Epithelial cell of esophagus (primary cell): ENCODE data around the gene ETV6.

Source experiments
- DNase-seq: peaks from one replicate; pipeline ENCODE4 v3.0.0; 2010; ENCODE audit warnings: low read depth
- H3K4me3 ChIP-seq: 2 replicates; pipeline ENCODE4 v1.5.1; 2011; ENCODE audit warnings: mild to moderate bottlenecking, low read length, control low read depth
- CTCF ChIP-seq: IDR thresholded peaks from 2 replicates; pipeline ENCODE4 v1.5.1; 2011; ENCODE audit warnings: low read depth, mild to moderate bottlenecking, low read length, control low read depth, inconsistent platforms; ENCODE audit not compliant: insufficient read depth; ENCODE audit errors: missing control alignments

The ETV6 gene

GRCh38 chr12:11767798-11768197 is 118.3 kb downstream of the ETV6 start:
- no peak for DNase-seq
- TF ChIP-seq CTCF, result no peak
- no peak overlapping the region for H3K4me3 ChIP-seq

- DNase-seq, result no peak
- no peak for TF ChIP-seq CTCF
- no peak overlapping the region for H3K4me3 ChIP-seq
Observed at GRCh38 chr12:11768233-11768965, 118.9 kb downstream of the ETV6 start.

- H3K4me3 ChIP-seq, result no peak overlapping the region
- DNase-seq, result no peak
- TF ChIP-seq CTCF, result no peak
Observed at GRCh38 chr12:11769723-11770514, 120.4 kb downstream of the ETV6 start.

- TF ChIP-seq CTCF, result no peak
- DNase-seq, result no peak
Observed at GRCh38 chr12:11771356-11771755, 121.9 kb downstream of the ETV6 start.

GRCh38 chr12:11771895-11772502 is 122.5 kb downstream of the ETV6 start:
- no peak for TF ChIP-seq CTCF
- no peak overlapping the region for H3K4me3 ChIP-seq
- peak; percentile 22 for DNase-seq

More at GRCh38 chr12:11771356-11771755, 121.9 kb downstream of the ETV6 start:
- no peak overlapping the region for H3K4me3 ChIP-seq

GRCh38 chr12:11773889-11774677 is 124.6 kb downstream of the ETV6 start:
- TF ChIP-seq CTCF, result no peak
- no peak overlapping the region for H3K4me3 ChIP-seq
- DNase-seq, result no peak
